GF-D8 (cell line): ENCODE results near the gene GRM8.

Source experiments
- DNase-seq: peaks from one replicate; lab custom pipeline; 2025; lab: John Stamatoyannopoulos, UW

Gene GRM8

GRCh38 chr7:127230192-127230925 lies 22.4 kb downstream of the GRM8 start:
- DNase-seq: no peak

GRCh38 chr7:127226685-127227374 lies 25.9 kb downstream of the GRM8 start:
- no peak for DNase-seq

- DNase-seq: no peak
Measured at GRCh38 chr7:127221731-127222130, 31.0 kb downstream of the GRM8 start.

- no peak for DNase-seq
Measured at GRCh38 chr7:127214956-127215718, 37.6 kb downstream of the GRM8 start.

- DNase-seq: no peak
Measured at GRCh38 chr7:127209886-127210285, 42.9 kb downstream of the GRM8 start.

GRCh38 chr7:127208860-127209259 lies 43.9 kb downstream of the GRM8 start:
- no peak for DNase-seq

GRCh38 chr7:127208351-127208750 lies 44.4 kb downstream of the GRM8 start:
- no peak for DNase-seq

GRCh38 chr7:127207806-127208205 lies 44.9 kb downstream of the GRM8 start:
- DNase-seq: no peak

GRCh38 chr7:127207230-127207629 lies 45.5 kb downstream of the GRM8 start:
- no peak for DNase-seq

- no peak for DNase-seq
Measured at GRCh38 chr7:127194571-127194970, 58.2 kb downstream of the GRM8 start.

GRCh38 chr7:127189886-127190285 lies 62.9 kb downstream of the GRM8 start:
- DNase-seq: no peak

- DNase-seq: no peak
Measured at GRCh38 chr7:127189074-127189473, 63.7 kb downstream of the GRM8 start.

GRCh38 chr7:127187740-127188139 lies 65.0 kb downstream of the GRM8 start:
- DNase-seq: no peak

- no peak for DNase-seq
Measured at GRCh38 chr7:127186686-127187085, 66.1 kb downstream of the GRM8 start.

GRCh38 chr7:127177156-127177555 lies 75.6 kb downstream of the GRM8 start:
- DNase-seq: no peak

GRCh38 chr7:127162366-127162765 lies 90.4 kb downstream of the GRM8 start:
- no peak for DNase-seq

GRCh38 chr7:127158659-127159058 lies 94.1 kb downstream of the GRM8 start:
- no peak for DNase-seq

GRCh38 chr7:127154958-127155357 lies 97.8 kb downstream of the GRM8 start:
- DNase-seq: no peak

GRCh38 chr7:127154101-127154500 lies 98.6 kb downstream of the GRM8 start:
- no peak for DNase-seq

GRCh38 chr7:127153315-127153714 lies 99.4 kb downstream of the GRM8 start:
- DNase-seq: no peak

GRCh38 chr7:127152423-127152822 lies 100.3 kb downstream of the GRM8 start:
- no peak for DNase-seq

GRCh38 chr7:127151379-127151778 lies 101.4 kb downstream of the GRM8 start:
- DNase-seq: no peak

- no peak for DNase-seq
Measured at GRCh38 chr7:127150543-127150942, 102.2 kb downstream of the GRM8 start.
